K562 (cell line): ENCODE measurements around the gene HOXA10. TPM values are rescaled to one million over a fixed set of nuclear protein-coding genes. Genes with fewer than 3 reads are reported as not detected.

Source experiments
- ATAC-seq: fragments of 200-7000 bp; cut with Tn5 transposase; 3 replicates; pipeline ENCODE4 v1.9.1; 2020; ENCODE audit warnings: moderate library complexity
- BruUV-seq: library from RNA; stranded (reverse); fragments of 400-500 nt; replicated peaks from 2 replicates; lab custom pipeline; 2021; lab: Mats Ljungman, UMichigan
- CTCF ChIA-PET: fragments of 300-600 bp; formaldehyde crosslinking; extraction: SDS; loops from one replicate; lab custom pipeline; 2021; ENCODE audit warnings: low intra/inter-chr PET ratio; lab: Yijun Ruan, JAX
- POLR2A ChIA-PET: fragments of 300-600, 350-650 bp; sonication (Branson Sonifier 250); formaldehyde crosslinking; extraction: SDS; loops from one replicate; lab custom pipeline; 2021; ENCODE audit warnings: antibody characterized with exemption, inconsistent platforms; lab: Yijun Ruan, JAX
- DNase-seq, 4 experiments: peaks; one replicate each; pipeline versions ENCODE4 v3.0.0 to v3.0.0-alpha.2; 2011 to 2018; ENCODE audit warnings: low spot score in 3 of 4, mixed read lengths in 3 of 4; ENCODE audit errors: extremely low read depth in 1 of 4
- FAIRE-seq: peaks from 2 replicates; lab custom pipeline; 2011; peaks lifted over from hg19 to GRCh38; lab: Jason Lieb, UNC
- H2AFZ ChIP-seq: 2 replicates; pipeline ENCODE4 v1.6.0; 2011; ENCODE audit warnings: low read depth, low read length, control low read depth, inconsistent platforms
- H3K27ac ChIP-seq: fragments of 200-600 bp; 3 replicates; pipeline ENCODE4 v1.8.0; 2011; ENCODE audit warnings: low read depth, mild to moderate bottlenecking, control low read depth, inconsistent platforms, low read length, moderate library complexity, mixed read lengths; ENCODE audit errors: extremely low read depth
- H3K27me3 ChIP-seq, 2 experiments: fragments of 300-600 bp in 1 of 2; 2 replicates in 1 of 2; 3 replicates in 1 of 2; pipeline versions ENCODE4 v1.6.0 to v1.8.0; 2011; ENCODE audit warnings: inconsistent platforms in 2 of 2, low read length in 2 of 2, mild to moderate bottlenecking in 1 of 2, mixed read lengths in 1 of 2, moderate library complexity in 1 of 2; ENCODE audit not compliant: control insufficient read depth in 2 of 2, insufficient read depth in 2 of 2
- H3K36me3 ChIP-seq: fragments of 300-600 bp; 3 replicates; pipeline ENCODE4 v1.8.0; 2011; ENCODE audit warnings: mild to moderate bottlenecking, low read length, inconsistent platforms; ENCODE audit not compliant: control insufficient read depth, insufficient read depth
- H3K4me1 ChIP-seq, 2 experiments: fragments of 200-600 bp in 1 of 2; replicated peaks in 1 of 2; 2 replicates in 1 of 2; 3 replicates in 1 of 2; pipeline versions ENCODE4 v1.5.1 to v1.8.0; 2011; ENCODE audit warnings: inconsistent platforms in 2 of 2, low read length in 2 of 2, mild to moderate bottlenecking in 1 of 2, mixed read lengths in 1 of 2, moderate library complexity in 1 of 2; ENCODE audit not compliant: control insufficient read depth in 2 of 2, insufficient read depth in 2 of 2
- H3K4me2 ChIP-seq: 2 replicates; pipeline ENCODE4 v1.6.1; 2011; ENCODE audit warnings: low read length, control low read depth, inconsistent platforms, mixed read lengths; ENCODE audit not compliant: insufficient read depth
- H3K4me3 ChIP-seq: fragments of 200-600 bp; sonication (generic), shearing (Covaris generic); 2 replicates; pipeline ENCODE4 v1.5.1; 2016; ENCODE audit warnings: control low read depth, inconsistent platforms
- H3K79me2 ChIP-seq: fragments of 200-600 bp; 3 replicates; pipeline ENCODE4 v1.8.0; 2011; ENCODE audit warnings: low read length, inconsistent platforms; ENCODE audit not compliant: control insufficient read depth, insufficient read depth
- H3K9ac ChIP-seq, 2 experiments: 2 replicates each; pipeline versions ENCODE4 v1.6.0 to v1.6.1; 2011; ENCODE audit warnings: low read depth in 2 of 2, low read length in 2 of 2, control low read depth in 1 of 2, inconsistent platforms in 1 of 2, mild to moderate bottlenecking in 1 of 2, mixed read lengths in 1 of 2; ENCODE audit not compliant: insufficient read depth in 1 of 2
- H3K9me1 ChIP-seq: one replicate; pipeline ENCODE4 v1.6.0; 2011; ENCODE audit warnings: inconsistent platforms, mild to moderate bottlenecking, low read length, moderate library complexity; ENCODE audit not compliant: control insufficient read depth, insufficient read depth
- H3K9me3 ChIP-seq: replicated peaks from 2 replicates; pipeline ENCODE4 v1.5.1; 2011; ENCODE audit warnings: low read depth, low read length, inconsistent platforms; ENCODE audit not compliant: control insufficient read depth, insufficient read depth
- H4K20me1 ChIP-seq: replicated peaks from 2 replicates; pipeline ENCODE4 v1.6.1; 2011; ENCODE audit warnings: low read length, inconsistent platforms, mixed read lengths; ENCODE audit not compliant: control insufficient read depth, insufficient read depth
- CXXC5 ChIP-seq: fragments of 250-450 bp; sonication (Bioruptor Pico); IDR thresholded peaks from 2 replicates; pipeline ENCODE4 v1.8.0; 2022; ENCODE audit warnings: inconsistent platforms, mild to moderate bottlenecking, moderate library complexity
- DIDO1 ChIP-seq: fragments of 450-650 bp; IDR thresholded peaks from 2 replicates; pipeline ENCODE4 v1.6.1; 2016; ENCODE audit warnings: low read depth, missing biosample characterization, missing genetic modification characterization
- FOSL1 ChIP-seq: fragments of 200-800 bp; sonication (Bioruptor generic); conservative IDR thresholded peaks from 2 replicates; pipeline ENCODE4 v1.6.1; 2016; ENCODE audit warnings: missing genetic modification characterization, missing compliant biosample characterization
- IFI16 ChIP-seq: fragments of 250-450 bp; sonication (Bioruptor Pico); IDR thresholded peaks from 2 replicates; pipeline ENCODE4 v2.1.2; 2022; ENCODE audit warnings: mild to moderate bottlenecking, inconsistent platforms
- ILF3 ChIP-seq: fragments of 450-650 bp; IDR thresholded peaks from 2 replicates; pipeline ENCODE4 v1.6.1; 2018; ENCODE audit warnings: antibody characterized with exemption, mild to moderate bottlenecking, moderate library complexity, borderline replicate concordance
- KDM1A ChIP-seq, 2 experiments: fragments of 450-650 bp; IDR thresholded peaks; 2 replicates each; pipeline ENCODE4 v1.6.1; 2016; ENCODE audit warnings: mild to moderate bottlenecking in 2 of 2
- LEF1 ChIP-seq: fragments of 450-650 bp; IDR thresholded peaks from 2 replicates; pipeline ENCODE4 v1.6.1; 2016; ENCODE audit warnings: mild to moderate bottlenecking
- MAFG ChIP-seq: fragments of 450-650 bp; conservative IDR thresholded peaks from 2 replicates; pipeline ENCODE4 v1.6.1; 2016; ENCODE audit warnings: missing genetic modification characterization, missing compliant biosample characterization
- MYBL2 ChIP-seq, 2 experiments: fragments of 450-650 bp in 1 of 2; sonication (generic) in 1 of 2; formaldehyde crosslinking in 1 of 2; IDR thresholded peaks; 2 replicates each; pipeline versions ENCODE4 v1.6.1 to v1.8.1; 2017 to 2022; ENCODE audit warnings: borderline replicate concordance in 1 of 2, inconsistent platforms in 1 of 2, low read depth in 1 of 2, mild to moderate bottlenecking in 1 of 2, missing genetic modification reagents in 1 of 2, moderate library complexity in 1 of 2
- MYC ChIP-seq, 2 experiments: fragments of 250-450 bp in 1 of 2; sonication (Bioruptor Pico) in 1 of 2; IDR thresholded peaks; 2 replicates each; pipeline versions ENCODE4 v1.5.1 to v1.6.1; 2012 to 2021; ENCODE audit warnings: low read depth in 2 of 2, borderline replicate concordance in 1 of 2, improper control_type of control experiment in 1 of 2, low read length in 1 of 2, mild to moderate bottlenecking in 1 of 2, moderate library complexity in 1 of 2
- NELFE ChIP-seq: IDR thresholded peaks from 2 replicates; pipeline ENCODE4 v1.6.1; 2011; ENCODE audit warnings: mild to moderate bottlenecking; ENCODE audit not compliant: insufficient read depth, insufficient read length
- POLR2AphosphoS5 ChIP-seq: IDR thresholded peaks from 2 replicates; pipeline ENCODE4 v1.6.1; 2011; ENCODE audit warnings: mild to moderate bottlenecking, low read depth, low read length, moderate library complexity; ENCODE audit not compliant: control insufficient read depth, insufficient read depth
- POU5F1 ChIP-seq: fragments of 150-350 bp; IDR thresholded peaks from 2 replicates; pipeline ENCODE4 v1.6.1; 2014; ENCODE audit warnings: borderline replicate concordance, low read length, low read depth, mild to moderate bottlenecking; ENCODE audit not compliant: partially characterized antibody
- ZC3H8 ChIP-seq: fragments of 450-650 bp; IDR thresholded peaks from 2 replicates; pipeline ENCODE4 v1.6.1; 2017
- ZNF41 ChIP-seq: fragments of 250-450 bp; sonication (Bioruptor Pico); conservative IDR thresholded peaks from 2 replicates; pipeline ENCODE4 v1.4.0; 2020; ENCODE audit warnings: mild to moderate bottlenecking
- WGBS: fragments of 100-300 bp; shearing (Covaris generic); methylation state at CpG from one replicate; pipeline ENCODE4 v1.1.6; 2016; ENCODE audit warnings: low coverage, mixed read lengths; ENCODE audit not compliant: insufficient coverage; ENCODE audit errors: missing lambda C conversion rate; 5-methylcytosine and 5-hydroxymethylcytosine counted together
- in situ Hi-C: fragments of 300-500 bp; cut with MboI; formaldehyde crosslinking; loops from 4 replicates; pipeline ENCODE4 v1.15.0; 2018; ENCODE audit warnings: inconsistent platforms, mixed read lengths
- intact Hi-C: fragments of 100-400 bp; cut with micrococcal nuclease; formaldehyde crosslinking; loops from 2 replicates; pipeline ENCODE4 v1.14.2; 2022
- polyA plus RNA-seq, 8 experiments: library from polyadenylated mRNA; depleted of rRNA in 4 of 8; stranded (reverse) in 5 of 8; unstranded in 3 of 8; fragments of >200 nt; fragmentation: Nextera tagmentation in 2 of 8; fragmentation: Illumina TruSeq in 1 of 8; extraction: Ambion mirVana in 2 of 8; extraction: Trizol in 1 of 8; gene quantifications; 2 replicates each; pipeline versions ENCODE4 v1.2.1 to v1.2.3, GENCODE V29; 2011 to 2014; ENCODE audit warnings: inconsistent platforms in 1 of 8, missing spikeins in 1 of 8
- total RNA-seq, 7 experiments: library from RNA; depleted of rRNA in 6 of 7; stranded (reverse); fragments of >200 nt in 6 of 7; fragmentation: Illumina TruSeq in 2 of 7; extraction: Trizol in 2 of 7; gene quantifications; 2 replicates each; pipeline versions ENCODE4 v1.2.1 to v1.2.3, GENCODE V29; 2011 to 2021; ENCODE audit warnings: low replicate concordance in 1 of 7

The HOXA10 gene
- total and polyA plus RNA-seq, 9 of the 15 experiments (the other 6 are each of a cell fraction or from before 2014, with no cell fraction given) = not detected

GRCh38 chr7:27193335-27194001 is 19.3 kb upstream of the HOXA10 start:
- H3K36me3 ChIP-seq = no peaks in the 10 kb centered on the region
- no peaks in the 10 kb centered on the region for H3K9me3 ChIP-seq
- intact Hi-C loops = no loop called here
- no peak overlapping the region for H2AFZ ChIP-seq
- ChIA-PET CTCF (no interaction called here), POLR2A (no interaction called here)
- WGBS = 28% methylated on average over 29 of the region's 29 CpGs
- ATAC-seq = no peak
- H3K9me1 ChIP-seq = no peaks in the 10 kb centered on the region
- no peaks in the 10 kb centered on the region for H4K20me1 ChIP-seq
- TF ChIP-seq MAFG (tag) (no peak), MYBL2 (IDR thresholded peaks at IDR 0.05; ENCODE audit: low read depth) (no peak), MYBL2 (CRISPR knock-in tag; IDR thresholded peaks at IDR 0.05; ENCODE audit: borderline replicate concordance) (no peak), POLR2AphosphoS5 (no peak), ZNF41 (CRISPR knock-in tag) (no peak), ZC3H8 (no peak), NELFE (no peak), DIDO1 (tag) (no peak), POU5F1 (no peak), CXXC5 (CRISPR knock-in tag) (no peak), IFI16 (CRISPR knock-in tag) (no peak), LEF1 (no peak), KDM1A (IDR thresholded peaks at IDR 0.05) (no peak), ILF3 (no peak), MYC (IDR thresholded peaks at IDR 0.05; ENCODE audit: low read depth, low read length) (no peak), MYC (CRISPR knock-in tag; IDR thresholded peaks at IDR 0.05; ENCODE audit: borderline replicate concordance, low read depth) (no peak), FOSL1 (tag) (no peak)
- no peak overlapping the region for H3K4me3 ChIP-seq
- H3K9ac ChIP-seq = no peak overlapping the region
- no peak for FAIRE-seq
- H3K79me2 ChIP-seq = no peaks in the 10 kb centered on the region
- H3K27me3 ChIP-seq = peaks cover 25 to 52% of the 10 kb centered on the region in 2 experiments
- H3K4me1 ChIP-seq = peaks cover 0 to 13% of the 10 kb centered on the region in 2 experiments; a peak in 2 of 5 replicates
- BruUV-seq = no TSS peak
- H3K27ac ChIP-seq = no peak overlapping the region
- in situ Hi-C loops = no loop called here
- H3K4me2 ChIP-seq = no peak overlapping the region
- no peak for DNase-seq
